H1 (cell line): ENCODE measurements around the gene FAM170B. TPM values are rescaled to one million over a fixed set of nuclear protein-coding genes. Genes with fewer than 3 reads are reported as not detected.

Experiments
- BCL11A ChIP-seq, 2 experiments: IDR thresholded peaks; one replicate each; pipeline ENCODE4 v1.6.1; 2011; ENCODE audit warnings: low read depth in 2 of 2, low read length in 2 of 2, mild to moderate bottlenecking in 2 of 2
- EZH2 ChIP-seq: fragments of 200-600 bp; sonication (generic); IDR thresholded peaks from 2 replicates; pipeline ENCODE4 v1.7.1; 2012; ENCODE audit warnings: low read depth, mild to moderate bottlenecking, moderate library complexity, low read length, inconsistent platforms; ENCODE audit not compliant: severe bottlenecking
- HDAC2 ChIP-seq, 2 experiments: fragments of 300-600 bp in 1 of 2; sonication (generic) in 1 of 2; IDR thresholded peaks; 2 replicates each; pipeline ENCODE4 v1.6.1; 2011 to 2012; ENCODE audit warnings: low read depth in 2 of 2, low read length in 2 of 2, mild to moderate bottlenecking in 2 of 2, moderate library complexity in 2 of 2, borderline replicate concordance in 1 of 2, inconsistent platforms in 1 of 2
- RFX5 ChIP-seq: IDR thresholded peaks from 2 replicates; pipeline ENCODE4 v1.6.1; 2011; ENCODE audit warnings: low read depth, low read length, improper control_type of control experiment, borderline replicate concordance
- SUZ12 ChIP-seq: fragments of 200-600 bp; sonication (generic); IDR thresholded peaks from 2 replicates; pipeline ENCODE4 v1.6.1; 2012; ENCODE audit warnings: mild to moderate bottlenecking, inconsistent platforms, low read length, moderate library complexity, mixed read lengths
- polyA plus RNA-seq, 7 experiments: library from polyadenylated mRNA; depleted of rRNA in 3 of 7; stranded (reverse) in 5 of 7; unstranded in 2 of 7; fragments of >200 nt in 5 of 7; fragments of 200-250 nt in 2 of 7; gene quantifications; 1 replicate in 5 of 7; 2 replicates in 1 of 7; 4 replicates in 1 of 7; pipeline versions ENCODE4 v1.2.1 to v1.2.3, GENCODE V29; 2011 to 2013; ENCODE audit warnings: missing spikeins in 2 of 7, mixed read lengths in 2 of 7
- total RNA-seq: library from RNA; stranded (reverse); fragmentation: NEBNext Ultra II Directional; extraction: Animal tissue kit (Norgen Biotek cat#: 25700); gene quantifications from 2 replicates; pipeline ENCODE4 v1.2.1, GENCODE V29; 2021
- TF ChIP-seq, protein P1 (sequence below): IDR thresholded peaks from 2 replicates; pipeline ENCODE4 v1.6.1; 2012; ENCODE audit warnings: inconsistent platforms

The FAM170B gene
- total and polyA plus RNA-seq, 2 of the 8 experiments (the other 6 are each of a cell fraction or from before 2014, with no cell fraction given), result not detected

GRCh38 chr10:49091450-49092210 lies 42.2 kb downstream of the FAM170B start (continued):
- TF ChIP-seq EZH2 (no peak), HDAC2 (IDR thresholded peaks at IDR 0.05; ENCODE audit: borderline replicate concordance in 1 of 2, low read depth in 2 of 2, low read length in 2 of 2) (no peak), RFX5 (no peak), BCL11A (IDR thresholded peaks at IDR 0.05; ENCODE audit: low read depth in 2 of 2, low read length in 2 of 2) (no peak), SUZ12 (no peak)
- TF ChIP-seq, protein P1, sequence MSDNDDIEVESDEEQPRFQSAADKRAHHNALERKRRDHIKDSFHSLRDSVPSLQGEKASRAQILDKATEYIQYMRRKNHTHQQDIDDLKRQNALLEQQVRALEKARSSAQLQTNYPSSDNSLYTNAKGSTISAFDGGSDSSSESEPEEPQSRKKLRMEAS, result no peak
